Adrenal gland (tissue), 5 donors: ENCODE measurements around the gene ANKRD36.
"Not testable (repeated sequence)": the region's sequence is repeated elsewhere in the genome, so short reads cannot be mapped to it uniquely, and the experiment has no call there.

Source experiments
- POLR2A ChIP-seq, 2 donors: fragments of 450-650 bp; IDR thresholded peaks; one replicate each; pipeline ENCODE4 v1.6.1; 2017; ENCODE audit warnings: antibody characterized with exemption in 2 of 2, mild to moderate bottlenecking in 2 of 2, moderate library complexity in 1 of 2
- TF ChIP-seq, protein P1 (sequence below), 6 experiments: fragments of 450-650 bp in 4 of 6; fragments of 200-600 bp in 2 of 6; sonication (generic) in 1 of 6; IDR thresholded peaks; 1 replicate in 5 of 6; 2 replicates in 1 of 6; pipeline versions ENCODE4 v1.5.1 to v1.8.0; 2016 to 2021; ENCODE audit warnings: antibody characterized with exemption in 6 of 6, mild to moderate bottlenecking in 2 of 6, moderate library complexity in 1 of 6
- donor health status: DM: no; HTN: no; CAD: no.

DNA sequence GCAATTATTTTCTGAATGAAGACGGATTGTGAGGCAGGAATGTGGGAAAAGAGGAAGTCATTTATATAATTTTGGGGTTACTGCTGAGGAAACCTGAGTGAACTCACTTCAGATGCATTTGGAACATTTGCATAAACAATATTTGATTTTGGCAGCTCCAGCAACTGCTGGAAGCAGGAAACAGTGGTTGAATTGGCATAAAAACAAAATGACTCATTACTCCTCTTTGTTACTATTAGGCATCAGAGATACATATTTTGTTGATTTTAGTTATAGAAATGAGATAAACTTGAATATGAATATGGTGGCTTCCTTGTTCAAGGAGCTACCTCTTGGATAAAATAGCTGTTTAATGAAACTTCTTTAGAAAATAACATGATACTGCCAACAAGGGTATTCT lies 82.4 kb downstream of the ANKRD36 start:
- TF ChIP-seq, protein P1, sequence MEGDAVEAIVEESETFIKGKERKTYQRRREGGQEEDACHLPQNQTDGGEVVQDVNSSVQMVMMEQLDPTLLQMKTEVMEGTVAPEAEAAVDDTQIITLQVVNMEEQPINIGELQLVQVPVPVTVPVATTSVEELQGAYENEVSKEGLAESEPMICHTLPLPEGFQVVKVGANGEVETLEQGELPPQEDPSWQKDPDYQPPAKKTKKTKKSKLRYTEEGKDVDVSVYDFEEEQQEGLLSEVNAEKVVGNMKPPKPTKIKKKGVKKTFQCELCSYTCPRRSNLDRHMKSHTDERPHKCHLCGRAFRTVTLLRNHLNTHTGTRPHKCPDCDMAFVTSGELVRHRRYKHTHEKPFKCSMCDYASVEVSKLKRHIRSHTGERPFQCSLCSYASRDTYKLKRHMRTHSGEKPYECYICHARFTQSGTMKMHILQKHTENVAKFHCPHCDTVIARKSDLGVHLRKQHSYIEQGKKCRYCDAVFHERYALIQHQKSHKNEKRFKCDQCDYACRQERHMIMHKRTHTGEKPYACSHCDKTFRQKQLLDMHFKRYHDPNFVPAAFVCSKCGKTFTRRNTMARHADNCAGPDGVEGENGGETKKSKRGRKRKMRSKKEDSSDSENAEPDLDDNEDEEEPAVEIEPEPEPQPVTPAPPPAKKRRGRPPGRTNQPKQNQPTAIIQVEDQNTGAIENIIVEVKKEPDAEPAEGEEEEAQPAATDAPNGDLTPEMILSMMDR (IDR thresholded peaks at IDR 0.05), result not testable (repeated sequence)
- TF ChIP-seq POLR2A (IDR thresholded peaks at IDR 0.05), result not testable (repeated sequence)
